K562 treated with DMSO at 1 percent for 4 hours (cell line): ENCODE results near the gene PSMG3. TPM values are rescaled to one million over a fixed set of nuclear protein-coding genes. Genes with fewer than 3 reads are reported as not detected.

Source experiments
- total RNA-seq: library from RNA; unstranded; fragments of 300-600 nt; gene quantifications from 2 replicates; pipeline ENCODE4 v1.2.3, GENCODE V29; 2022; ENCODE audit not compliant: insufficient read depth

PSMG3 gene
- total RNA-seq = 57.9 and 80.9 TPM in 2 replicates

GRCh38 chr7:1569833-1570632 is at the start of gene PSMG3:
Gene PSMG3 (minus strand): TSS chr7:1570032. CDS start chr7:1569339, 693 bp downstream.

GRCh38 chr7:1555813-1556543 is 13.9 kb downstream of the PSMG3 start, which contains the start of gene TMEM184A:
Gene TMEM184A (minus strand): TSS chr7:1556205. CDS start chr7:1555484, 721 bp downstream.

Other genes starting within 250 kb of the PSMG3 start
- gene MICALL2, start 110.6 kb downstream of the PSMG3 start, total RNA-seq = 27.4 and 58.1 TPM in 2 replicates
- gene INTS1, start 65.6 kb downstream of the PSMG3 start, total RNA-seq = 64.1 and 64.6 TPM in 2 replicates
- 10.9 and 11.5 TPM in 2 replicates for gene MAFK, start 39.3 kb downstream of the PSMG3 start, total RNA-seq
- gene TMEM184A, start 13.8 kb downstream of the PSMG3 start, total RNA-seq = 0.28 TPM in 1 of 2 replicates, not detected in the other
- gene ELFN1, start 100.2 kb upstream of the PSMG3 start, total RNA-seq = 0.15 and 0.53 TPM in 2 replicates